ENCODE data around the gene GRID2.
"Not testable (repeated sequence)": the region's sequence is repeated elsewhere in the genome, so short reads cannot be mapped to it uniquely, and the experiment has no call there.

Gene GRID2

DNA sequence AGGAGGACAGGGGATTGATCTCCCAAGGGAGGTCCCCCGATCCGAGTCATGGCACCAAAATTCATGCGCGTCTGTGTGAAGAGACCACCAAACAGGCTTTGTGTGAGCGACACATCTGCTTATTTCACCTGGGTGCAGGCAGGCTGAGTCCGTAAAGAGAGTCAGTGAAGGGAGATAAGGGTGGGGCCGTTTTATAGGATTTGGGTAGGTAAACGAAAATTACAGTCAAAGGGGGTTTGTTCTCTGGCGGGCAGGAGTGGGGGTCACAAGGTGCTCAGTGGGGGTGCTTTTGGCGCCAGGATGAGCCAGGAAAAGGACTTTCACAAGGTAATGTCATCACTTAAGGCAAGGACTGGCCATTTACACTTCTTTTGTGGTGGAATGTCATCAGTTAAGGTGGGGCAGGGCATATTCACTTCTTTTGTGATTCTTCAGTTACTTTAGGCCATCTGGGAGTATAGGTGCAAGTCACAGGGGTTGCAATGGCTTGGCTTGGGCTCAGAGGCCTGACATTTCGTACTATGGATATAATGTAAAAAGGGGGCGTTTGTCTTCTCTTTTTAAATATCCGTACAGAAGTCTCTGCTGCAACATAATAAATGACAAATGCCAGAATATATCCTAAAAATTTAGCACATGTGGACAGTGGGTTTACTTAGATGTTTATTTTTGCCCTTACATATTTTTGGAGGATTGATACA lies 140.5 kb downstream of the GRID2 start:
- DNase-seq = not testable (repeated sequence)

GRCh38 chr4:92445127-92445526 lies 141.4 kb downstream of the GRID2 start:
- no peak for DNase-seq

GRCh38 chr4:92447255-92447905 lies 143.6 kb downstream of the GRID2 start:
- DNase-seq = no peak

DNA sequence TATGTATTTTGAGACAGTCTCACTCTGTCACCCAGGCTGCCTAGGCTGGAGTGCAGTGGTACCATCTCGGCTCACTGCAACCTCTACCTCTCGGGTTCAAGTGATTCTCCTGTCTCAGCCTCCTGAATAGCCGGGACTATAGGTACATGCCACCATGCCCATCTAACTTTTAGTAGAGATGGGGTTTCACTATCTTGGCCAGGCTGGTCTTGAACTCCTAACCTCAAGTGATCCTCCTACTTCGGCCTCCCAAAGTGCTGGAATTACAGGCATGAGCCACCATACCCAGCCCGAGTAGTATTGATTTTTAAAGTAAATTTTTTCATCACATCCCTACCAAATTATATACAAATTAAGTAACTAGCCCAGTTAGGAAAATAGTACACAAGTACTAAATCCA lies 144.4 kb downstream of the GRID2 start:
- DNase-seq = not testable (repeated sequence)

DNA sequence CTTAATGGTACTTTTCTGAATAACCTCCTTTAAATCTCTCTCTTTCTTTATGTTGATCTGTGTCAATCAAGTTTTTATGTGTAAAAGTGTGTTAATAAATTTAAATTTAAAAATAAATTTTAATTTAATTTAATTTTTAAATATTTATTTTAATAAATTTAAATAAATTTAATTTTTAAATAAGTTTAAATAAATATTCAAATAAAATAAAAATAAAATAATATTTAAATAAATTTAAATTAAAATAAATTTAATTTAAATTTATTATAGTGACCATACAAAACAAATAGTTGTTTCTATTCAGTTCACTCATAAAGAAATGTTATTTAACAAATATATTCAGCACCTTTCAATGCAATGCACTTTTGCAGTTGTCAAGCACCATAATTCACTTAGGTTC lies 146.9 kb downstream of the GRID2 start:
- no peak for DNase-seq

DNA sequence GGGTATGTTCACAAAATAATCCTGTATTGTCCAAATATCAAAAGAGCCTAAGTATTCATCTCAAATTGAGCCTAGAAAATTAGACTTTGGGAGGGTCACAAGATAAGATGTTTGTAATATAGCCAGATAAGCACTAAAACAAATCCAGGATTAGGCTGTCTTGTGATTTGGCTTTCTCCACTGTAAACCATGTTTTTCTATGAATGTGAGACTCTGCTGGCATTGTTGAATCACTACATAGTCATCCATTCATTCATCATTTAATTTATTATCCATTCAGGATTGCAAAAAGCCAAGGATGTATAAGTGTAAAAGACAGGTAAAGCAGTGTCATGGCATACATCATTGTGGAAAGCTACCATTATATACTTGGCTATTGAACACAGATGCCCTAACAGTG lies 148.0 kb downstream of the GRID2 start:
- DNase-seq = no peak

DNA sequence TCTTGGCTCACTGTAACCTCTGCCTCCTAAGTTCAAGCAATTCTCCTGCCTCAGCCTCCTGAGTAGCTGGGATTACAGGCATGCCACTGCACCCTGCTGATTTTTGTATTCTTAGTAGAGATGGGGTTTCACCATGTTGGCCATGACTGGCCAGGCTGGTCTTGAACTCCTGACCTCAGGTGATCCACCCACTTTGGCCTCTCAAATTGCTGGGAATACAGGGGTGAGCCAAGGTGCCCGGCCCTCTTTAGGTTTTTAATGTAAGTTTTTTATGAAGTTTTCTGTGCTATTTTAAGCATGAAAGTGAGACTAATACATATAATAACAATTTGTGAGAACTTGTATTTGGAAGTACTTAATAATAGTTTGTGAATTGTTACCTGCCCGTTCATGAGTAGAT lies 148.6 kb downstream of the GRID2 start:
- not testable (repeated sequence) for DNase-seq

DNA sequence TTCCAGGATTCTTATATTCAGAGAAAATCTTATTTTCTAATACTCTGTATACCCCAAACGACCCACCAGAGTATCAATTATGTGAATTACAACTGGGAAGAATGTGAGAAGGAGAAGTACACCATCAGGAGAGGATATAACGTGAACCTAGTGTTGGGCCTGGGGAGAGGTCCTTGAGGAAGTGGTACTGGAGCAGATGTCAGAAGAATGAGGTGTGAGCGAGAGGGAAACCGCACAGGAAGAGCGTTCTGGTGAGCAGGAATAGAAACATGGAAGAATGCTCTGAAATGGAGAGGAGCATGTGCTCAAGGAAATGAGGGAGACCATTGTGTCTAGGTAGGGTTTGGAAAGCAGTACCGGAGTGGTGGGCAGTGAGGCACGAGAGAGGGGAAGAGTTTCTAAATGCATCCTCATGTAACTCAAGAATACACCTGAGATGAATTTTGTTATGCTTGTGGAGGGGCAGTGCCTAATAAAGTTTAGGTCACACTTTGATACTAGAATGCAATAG lies 151.6 kb downstream of the GRID2 start:
- no peak for DNase-seq

- no peak for DNase-seq
Observed at GRCh38 chr4:92455951-92456350, 152.2 kb downstream of the GRID2 start.

- no peak for DNase-seq
Observed at GRCh38 chr4:92461732-92462131, 158.0 kb downstream of the GRID2 start.

- DNase-seq = no peak
Observed at GRCh38 chr4:92477298-92477697, 173.5 kb downstream of the GRID2 start.

DNA sequence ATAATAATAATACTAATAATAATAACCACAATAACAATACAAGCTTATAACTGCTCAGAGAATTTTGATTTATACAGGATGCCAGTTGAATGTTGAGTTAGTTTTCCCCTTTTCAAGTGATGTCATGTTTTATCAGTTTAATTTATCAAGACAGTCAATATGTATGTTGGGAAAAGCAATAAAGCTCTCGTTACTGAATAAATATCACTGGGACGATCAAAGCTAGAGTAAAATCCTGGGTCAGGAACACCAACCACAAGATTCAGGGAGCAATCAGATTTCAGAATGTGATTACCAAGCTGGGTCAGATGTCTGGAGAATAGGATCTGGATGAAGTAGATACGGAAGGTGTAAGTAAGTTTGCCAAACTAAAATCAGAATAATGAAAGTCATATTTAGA lies 179.6 kb downstream of the GRID2 start:
- DNase-seq = no peak

DNA sequence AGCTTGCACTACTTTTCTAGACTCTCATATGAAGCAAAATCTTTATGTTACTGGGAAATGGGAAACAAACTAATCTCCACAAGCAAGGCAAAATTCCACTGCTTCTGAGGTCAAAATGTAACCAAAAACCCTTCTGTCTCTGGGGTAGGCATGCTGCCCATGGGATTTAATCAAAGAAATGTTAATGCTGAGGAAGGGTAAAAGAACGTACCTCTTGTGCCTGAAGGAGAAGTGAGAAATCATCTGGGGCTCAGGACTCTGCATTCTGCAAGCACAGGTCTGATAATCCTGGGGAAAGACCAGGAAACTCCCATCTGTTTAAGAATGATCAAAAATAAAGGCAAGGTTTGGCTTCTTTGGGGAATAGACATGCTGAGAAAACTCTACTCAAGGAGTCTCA lies 184.7 kb downstream of the GRID2 start:
- DNase-seq = no peak

GRCh38 chr4:92497141-92497540 lies 193.4 kb downstream of the GRID2 start:
- no peak for DNase-seq

DNA sequence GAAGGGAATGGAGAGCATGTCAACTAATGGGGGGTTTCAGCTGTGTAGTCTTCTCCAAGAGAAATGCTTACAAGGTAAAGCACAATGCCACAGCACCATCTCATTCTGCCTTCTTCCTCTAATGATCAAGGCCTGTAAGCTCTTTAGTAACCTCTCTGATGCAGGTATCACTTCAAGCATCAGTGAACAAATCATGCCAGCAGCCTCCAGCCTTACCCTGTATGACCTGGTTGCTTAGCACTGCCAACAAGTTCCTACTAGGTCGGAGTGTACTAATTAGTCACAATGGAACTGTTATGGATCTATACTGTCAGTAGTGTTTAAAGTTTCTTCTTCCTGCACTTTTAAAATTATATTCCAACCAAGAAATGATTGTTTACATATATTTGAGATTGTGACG lies 197.7 kb downstream of the GRID2 start:
- DNase-seq = no peak

- DNase-seq = no peak
Observed at GRCh38 chr4:92506933-92507332, 203.2 kb downstream of the GRID2 start.

DNA sequence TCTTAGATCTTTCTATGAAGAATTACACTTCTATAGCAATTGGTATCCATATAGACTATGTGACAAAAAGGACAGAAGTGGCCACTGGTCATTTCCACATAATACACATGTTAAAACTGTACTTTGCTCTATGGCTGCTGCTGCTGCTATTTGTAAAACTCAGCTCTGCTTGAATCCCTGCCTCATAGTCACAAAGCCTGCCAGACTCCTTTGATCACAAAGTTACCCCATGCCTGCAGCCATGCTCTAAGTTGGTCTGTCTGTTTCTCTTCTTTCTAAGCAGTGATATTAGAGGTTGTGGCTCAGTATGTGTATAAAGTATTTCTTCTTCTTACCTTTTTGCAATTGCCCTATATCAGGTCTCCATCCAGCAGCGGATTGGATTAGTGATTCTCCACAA lies 210.9 kb downstream of the GRID2 start:
- no peak for DNase-seq

DNA sequence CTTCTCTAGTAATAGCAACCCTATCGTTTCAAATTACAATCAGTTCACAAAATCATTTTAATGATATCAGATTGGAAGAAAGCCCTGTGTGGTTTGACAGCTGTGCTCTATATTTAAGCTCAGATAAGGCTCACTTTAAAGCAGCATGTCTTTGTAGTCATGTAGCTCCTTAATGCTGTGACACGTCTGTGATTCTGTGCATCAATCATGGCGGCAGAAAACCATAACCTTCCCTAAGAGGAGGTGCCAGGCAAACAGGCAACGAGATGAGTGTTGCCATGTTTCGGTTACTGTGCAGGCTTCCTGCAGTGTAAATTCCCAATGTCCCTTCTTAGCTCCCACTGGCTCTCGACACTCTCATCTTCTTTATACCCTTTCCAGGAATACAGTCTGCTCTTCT lies 212.7 kb downstream of the GRID2 start:
- DNase-seq = no peak

DNA sequence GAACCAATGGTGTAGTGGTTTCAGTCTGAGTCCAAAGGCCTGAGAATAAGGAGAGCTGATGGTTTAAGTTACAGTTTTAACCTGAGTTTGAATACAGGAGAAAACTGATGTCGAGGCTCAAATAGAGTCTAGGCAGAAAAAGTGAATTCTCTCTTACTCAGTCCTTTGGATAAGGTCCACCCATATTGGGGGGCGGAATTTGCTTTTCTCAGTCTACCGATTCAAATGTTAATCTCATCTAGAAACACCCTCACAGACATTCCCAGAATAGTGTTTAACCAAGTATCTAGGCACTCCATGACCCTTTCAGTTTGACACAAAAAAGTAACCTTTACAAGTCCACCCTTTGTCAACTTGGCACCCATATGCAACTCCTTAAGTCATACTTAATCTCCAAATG lies 216.0 kb downstream of the GRID2 start:
- no peak for DNase-seq

- no peak for DNase-seq
Observed at GRCh38 chr4:92520563-92520962, 216.8 kb downstream of the GRID2 start.

- no peak for DNase-seq
Observed at GRCh38 chr4:92521941-92522340, 218.2 kb downstream of the GRID2 start.

- DNase-seq = no peak
Observed at GRCh38 chr4:92522356-92522755, 218.6 kb downstream of the GRID2 start.

DNA sequence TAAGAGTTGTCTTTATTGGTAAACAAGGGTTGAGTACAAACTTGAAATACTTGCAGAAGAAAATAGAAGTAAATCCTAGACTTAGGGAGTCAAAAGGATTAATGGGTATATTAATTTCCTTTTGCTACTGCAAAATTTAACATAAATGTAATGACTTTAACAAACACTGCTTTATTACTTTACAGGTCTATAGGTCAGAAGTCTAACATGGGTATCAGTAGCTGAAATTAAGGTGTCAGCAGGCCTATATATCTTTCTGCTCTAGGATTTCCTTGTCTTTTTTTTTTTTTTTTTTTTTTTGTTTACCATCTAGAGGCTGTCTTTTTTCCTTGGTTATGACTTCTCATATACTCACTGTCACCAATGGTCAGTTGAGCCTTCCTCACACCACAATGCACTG lies 220.4 kb downstream of the GRID2 start:
- DNase-seq = no peak

DNA sequence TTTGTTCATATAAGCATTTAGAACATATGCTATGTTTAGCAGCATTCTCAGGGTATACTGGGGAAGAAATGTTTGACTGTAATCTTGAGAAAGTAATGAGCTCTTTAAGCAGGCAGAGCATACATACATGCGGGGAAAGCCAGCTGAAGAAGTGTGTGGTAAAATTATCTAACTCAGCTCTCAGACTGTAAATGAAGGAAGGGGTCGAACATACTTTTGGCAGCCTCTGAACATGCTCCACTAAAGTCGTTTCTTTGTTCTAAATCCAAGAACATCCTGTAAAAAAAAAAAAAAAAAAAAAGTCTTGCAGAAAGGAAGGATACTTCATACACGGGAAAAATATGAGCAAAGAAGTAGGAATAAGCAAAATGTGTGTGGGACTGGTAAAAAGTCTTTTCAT lies 224.8 kb downstream of the GRID2 start:
- no peak for DNase-seq

DNA sequence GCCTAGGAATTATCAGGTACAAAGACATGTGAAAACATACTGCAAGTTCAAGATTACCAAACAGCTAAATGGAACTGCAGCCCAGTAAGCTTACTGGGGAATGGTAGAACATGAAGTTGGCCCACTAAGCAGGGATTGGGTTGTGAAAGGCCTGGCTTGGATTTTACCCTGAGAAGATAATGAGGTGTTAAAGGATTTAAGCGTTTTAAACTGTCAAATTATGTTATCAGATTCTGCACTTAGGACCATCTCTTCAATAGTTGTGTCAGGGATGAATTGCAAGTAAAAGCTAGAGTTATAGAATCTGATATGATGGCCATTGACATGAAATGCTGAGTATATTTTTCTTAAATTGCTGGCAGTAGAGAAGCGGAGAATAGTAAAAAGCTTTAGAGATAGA lies 225.7 kb downstream of the GRID2 start:
- DNase-seq = no peak
